NB4 (cell line): ENCODE results near the gene SPRYD3.

Source experiments
- DNase-seq: peaks from one replicate; pipeline ENCODE4 v3.0.0; 2010; ENCODE audit warnings: low read depth
- H3K4me3 ChIP-seq: one replicate; pipeline ENCODE4 v1.5.1; 2011; ENCODE audit warnings: mild to moderate bottlenecking, low read depth, low read length, moderate library complexity
- MYC ChIP-seq: IDR thresholded peaks from 2 replicates; pipeline ENCODE4 v1.6.1; 2011; ENCODE audit warnings: low read depth, low read length
- POLR2A ChIP-seq: IDR thresholded peaks from 2 replicates; pipeline ENCODE4 v1.6.1; 2011; ENCODE audit warnings: mild to moderate bottlenecking; ENCODE audit not compliant: insufficient read length; ENCODE audit errors: extremely low read depth
- TF ChIP-seq, protein P1 (sequence below): IDR thresholded peaks from 2 replicates; pipeline ENCODE4 v1.6.1; 2011; ENCODE audit warnings: low read depth, low read length
- TF ChIP-seq, protein P2 (sequence below): IDR thresholded peaks from one replicate; pipeline ENCODE4 v1.5.1; 2012; ENCODE audit warnings: low read depth, low read length

SPRYD3 gene

DNA sequence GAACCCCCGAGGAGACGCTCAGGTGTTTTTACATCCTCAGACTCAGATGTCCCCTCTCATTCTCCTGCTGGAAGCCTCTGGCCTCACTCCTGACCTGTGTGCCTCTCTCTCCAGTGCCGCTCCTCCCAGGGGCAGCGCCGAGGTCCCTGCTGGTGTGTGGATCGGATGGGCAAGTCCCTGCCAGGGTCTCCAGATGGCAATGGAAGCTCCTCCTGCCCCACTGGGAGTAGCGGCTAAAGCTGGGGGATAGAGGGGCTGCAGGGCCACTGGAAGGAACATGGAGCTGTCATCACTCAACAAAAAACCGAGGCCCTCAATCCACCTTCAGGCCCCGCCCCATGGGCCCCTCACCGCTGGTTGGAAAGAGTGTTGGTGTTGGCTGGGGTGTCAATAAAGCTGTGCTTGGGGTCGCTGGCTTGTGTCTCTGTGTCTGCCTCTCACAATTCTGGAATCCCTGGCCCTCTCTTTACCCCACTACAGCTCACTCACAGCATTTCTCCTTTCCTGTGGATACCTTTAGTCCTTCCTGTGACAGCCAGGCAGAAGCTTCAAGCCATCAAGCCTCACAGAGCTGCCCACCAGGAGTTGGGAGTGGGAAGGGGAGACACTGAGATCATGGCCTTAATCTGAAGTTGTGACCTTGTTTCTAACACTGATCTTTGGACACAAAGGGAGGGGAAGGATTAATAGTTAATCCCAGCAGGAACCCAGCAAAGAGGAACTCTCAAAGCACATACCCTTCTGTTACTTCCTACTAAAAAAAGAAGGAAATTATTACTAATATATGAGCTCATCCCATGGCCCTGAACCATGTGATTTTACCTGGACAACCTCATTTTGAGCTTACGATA lies 23.0 kb upstream of the SPRYD3 start:
- TF ChIP-seq POLR2A (no peak), MYC (no peak)
- TF ChIP-seq, protein P1, sequence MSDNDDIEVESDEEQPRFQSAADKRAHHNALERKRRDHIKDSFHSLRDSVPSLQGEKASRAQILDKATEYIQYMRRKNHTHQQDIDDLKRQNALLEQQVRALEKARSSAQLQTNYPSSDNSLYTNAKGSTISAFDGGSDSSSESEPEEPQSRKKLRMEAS: no peak
- TF ChIP-seq, protein P2, sequence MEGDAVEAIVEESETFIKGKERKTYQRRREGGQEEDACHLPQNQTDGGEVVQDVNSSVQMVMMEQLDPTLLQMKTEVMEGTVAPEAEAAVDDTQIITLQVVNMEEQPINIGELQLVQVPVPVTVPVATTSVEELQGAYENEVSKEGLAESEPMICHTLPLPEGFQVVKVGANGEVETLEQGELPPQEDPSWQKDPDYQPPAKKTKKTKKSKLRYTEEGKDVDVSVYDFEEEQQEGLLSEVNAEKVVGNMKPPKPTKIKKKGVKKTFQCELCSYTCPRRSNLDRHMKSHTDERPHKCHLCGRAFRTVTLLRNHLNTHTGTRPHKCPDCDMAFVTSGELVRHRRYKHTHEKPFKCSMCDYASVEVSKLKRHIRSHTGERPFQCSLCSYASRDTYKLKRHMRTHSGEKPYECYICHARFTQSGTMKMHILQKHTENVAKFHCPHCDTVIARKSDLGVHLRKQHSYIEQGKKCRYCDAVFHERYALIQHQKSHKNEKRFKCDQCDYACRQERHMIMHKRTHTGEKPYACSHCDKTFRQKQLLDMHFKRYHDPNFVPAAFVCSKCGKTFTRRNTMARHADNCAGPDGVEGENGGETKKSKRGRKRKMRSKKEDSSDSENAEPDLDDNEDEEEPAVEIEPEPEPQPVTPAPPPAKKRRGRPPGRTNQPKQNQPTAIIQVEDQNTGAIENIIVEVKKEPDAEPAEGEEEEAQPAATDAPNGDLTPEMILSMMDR: no peak
- DNase-seq: no peak
- no peak overlapping the region for H3K4me3 ChIP-seq

DNA sequence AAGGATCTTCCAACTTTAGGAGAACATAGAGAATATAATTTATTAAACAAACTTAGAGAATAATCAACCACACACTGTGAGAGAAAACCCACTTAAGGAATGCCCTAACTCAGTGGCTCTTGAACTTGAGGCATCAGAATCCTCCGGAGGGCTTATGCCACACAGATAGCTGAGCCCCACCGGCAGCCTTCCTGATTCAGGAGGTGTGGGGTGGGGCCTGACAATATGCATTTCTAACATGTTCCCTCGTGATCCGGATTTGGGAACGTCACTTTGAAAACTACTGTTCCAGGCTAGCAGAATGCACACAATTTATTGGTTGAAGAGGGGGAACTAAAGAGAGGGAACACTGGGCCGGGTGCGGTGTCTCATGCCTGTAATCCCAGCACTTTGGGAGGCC lies 22.1 kb upstream of the SPRYD3 start:
- no peak for DNase-seq
- no peak overlapping the region for H3K4me3 ChIP-seq
- TF ChIP-seq MYC (no peak), POLR2A (no peak)
- TF ChIP-seq, protein P1: no peak
- TF ChIP-seq, protein P2: no peak

DNA sequence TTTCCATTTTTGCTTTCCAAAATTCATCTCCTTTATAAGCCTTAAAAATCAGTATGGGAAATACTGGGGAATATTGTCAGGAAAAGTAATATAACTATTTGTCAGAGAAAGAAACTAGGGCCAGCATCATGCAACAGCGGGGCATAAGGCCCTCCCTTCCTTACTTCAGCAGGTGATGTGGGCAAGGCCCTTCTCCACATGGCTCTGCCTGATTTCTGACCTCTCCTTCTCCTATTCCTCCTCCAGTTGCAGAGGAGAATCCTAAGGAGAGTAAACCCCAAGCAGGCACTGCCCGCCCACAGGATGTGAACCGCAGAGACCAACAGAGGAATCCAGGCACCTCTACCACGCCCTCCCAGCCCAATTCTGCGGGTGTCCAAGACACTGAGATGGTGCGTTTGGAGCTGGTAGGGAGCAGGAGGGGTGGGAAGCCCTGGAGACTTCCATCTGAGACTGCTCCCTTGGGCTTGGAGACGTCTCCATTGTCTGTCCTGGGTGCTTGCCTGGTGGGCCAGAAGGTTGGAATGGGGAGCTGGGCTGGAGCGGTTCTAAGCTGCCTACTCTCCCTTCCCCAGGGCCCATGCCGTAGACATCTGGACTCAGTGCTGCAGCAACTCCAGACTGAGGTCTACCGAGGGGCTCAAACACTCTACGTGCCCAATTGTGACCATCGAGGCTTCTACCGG lies 21.4 kb upstream of the SPRYD3 start:
- TF ChIP-seq, protein P2: no peak
- no peak for TF ChIP-seq POLR2A
- TF ChIP-seq, protein P1: no peak
- no peak for TF ChIP-seq MYC
- H3K4me3 ChIP-seq: no peak overlapping the region
- DNase-seq: no peak

DNA sequence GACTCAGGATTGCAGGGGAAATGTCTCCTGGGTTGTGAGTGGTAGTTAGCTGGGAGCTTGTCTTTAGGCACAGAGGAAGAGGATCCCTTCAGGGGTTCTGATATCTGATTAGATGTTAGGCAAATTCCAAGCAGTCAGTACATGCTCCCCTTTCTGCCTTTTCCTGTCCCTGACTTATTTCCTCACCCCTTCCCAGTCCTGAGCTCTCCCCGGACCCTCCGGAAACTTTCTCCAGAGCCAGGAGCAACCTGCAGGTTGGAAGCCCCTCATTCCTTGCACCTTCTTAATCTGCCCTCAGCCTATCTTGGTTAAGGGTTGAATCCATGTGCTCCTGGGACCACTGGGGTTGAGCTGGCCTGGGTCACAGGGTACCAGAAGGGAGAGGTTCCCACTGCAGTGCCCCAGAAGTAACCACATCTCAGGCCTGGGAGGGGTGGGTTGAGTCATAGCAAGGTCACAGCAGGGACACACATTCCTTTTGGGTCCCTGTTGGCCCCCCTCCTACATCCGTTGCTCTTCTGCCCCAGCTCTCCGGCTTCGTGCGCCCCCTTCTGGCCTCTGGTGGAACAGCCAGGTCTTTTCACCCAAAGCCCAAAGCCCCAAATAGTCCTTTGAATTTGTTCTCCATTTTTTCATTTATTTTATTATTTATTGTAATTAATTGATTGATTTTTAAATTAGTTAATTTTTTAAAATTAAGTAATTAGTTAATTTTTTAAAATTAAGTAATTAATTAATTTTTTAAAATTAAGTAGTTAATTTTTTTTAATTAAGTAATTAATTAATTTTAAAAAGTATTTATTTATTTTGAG lies 20.1 kb upstream of the SPRYD3 start:
- TF ChIP-seq MYC: no peak
- TF ChIP-seq, protein P2: peak; percentile 96
- TF ChIP-seq, protein P1: peak; percentile 69
- no peak for TF ChIP-seq POLR2A
- H3K4me3 ChIP-seq: no peak overlapping the region
- peak; percentile 95 for DNase-seq

DNA sequence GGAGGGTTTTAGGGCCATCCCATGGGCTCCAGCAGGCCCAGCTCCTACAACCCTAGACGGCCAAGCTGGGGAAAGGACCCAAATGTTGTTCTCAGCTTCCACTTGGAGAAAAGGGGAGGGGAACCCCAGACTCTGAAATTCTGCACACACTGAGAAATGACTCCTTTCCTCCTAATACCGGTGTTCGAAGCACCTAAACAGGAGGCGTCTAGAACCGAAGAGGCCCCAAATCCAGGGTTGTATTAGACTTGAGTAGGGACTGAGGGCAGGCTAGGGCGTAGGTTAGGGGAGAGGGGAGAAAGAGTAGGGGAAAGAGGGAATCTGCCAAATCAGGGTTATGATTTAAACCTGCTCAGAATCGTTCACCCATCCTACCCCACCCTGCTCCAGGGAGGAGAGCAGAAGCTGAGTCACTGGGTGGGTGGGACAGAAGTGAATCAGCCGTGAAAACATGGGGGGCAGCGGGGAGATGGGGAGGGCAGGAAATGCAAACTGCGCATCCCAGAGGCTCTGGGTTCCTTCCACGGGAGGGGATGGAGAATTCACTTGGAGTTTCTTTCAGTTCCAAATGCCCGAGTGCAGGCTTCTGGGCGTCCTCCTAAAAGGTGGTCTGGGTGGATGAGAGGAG lies 19.3 kb upstream of the SPRYD3 start:
- no peak for DNase-seq

More for the DNA sequence above, 19.3 kb upstream of the SPRYD3 start:
- H3K4me3 ChIP-seq: no peak overlapping the region
- TF ChIP-seq POLR2A (no peak), MYC (no peak)
- TF ChIP-seq, protein P1: no peak
- TF ChIP-seq, protein P2: no peak
